SH-SY5Y (cell line): ENCODE measurements around the gene CCDC149.

ENCODE experiments used
- GATA2 ChIP-seq: IDR thresholded peaks from 2 replicates; pipeline ENCODE4 v1.6.1; 2011; ENCODE audit warnings: mild to moderate bottlenecking, low read depth, low read length
- GATA3 ChIP-seq: IDR thresholded peaks from 2 replicates; pipeline ENCODE4 v1.6.1; 2011; ENCODE audit warnings: low read depth, mild to moderate bottlenecking, low read length, moderate library complexity

GRCh38 chr4:24807611-24808010, 105.2 kb downstream of the CCDC149 start:
- TF ChIP-seq GATA3 (no peak), GATA2 (no peak)
